ENCODE measurements around the gene THOC5.

The THOC5 gene

DNA sequence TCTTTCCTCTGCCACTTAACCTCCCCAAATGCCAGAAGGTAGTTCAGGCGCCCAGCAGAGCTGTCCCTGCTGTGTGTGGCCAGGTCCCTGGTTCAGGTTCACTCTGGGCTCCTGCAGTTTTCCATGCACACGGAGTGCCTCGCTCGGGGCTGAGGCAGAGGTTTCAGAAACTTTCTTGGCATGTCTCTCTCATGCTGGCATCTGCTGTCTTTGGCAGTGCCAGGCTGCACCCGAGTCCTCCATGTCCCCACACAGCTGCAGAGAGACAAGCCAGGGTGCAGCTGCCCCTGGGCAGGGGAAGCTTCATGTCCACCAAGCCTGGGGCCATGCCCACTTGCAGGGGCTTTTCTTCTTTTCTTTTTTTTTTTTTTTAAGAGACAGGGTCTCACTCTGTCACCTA is 80.6 kb downstream of the THOC5 start:
- TF ChIP-seq, protein P1, sequence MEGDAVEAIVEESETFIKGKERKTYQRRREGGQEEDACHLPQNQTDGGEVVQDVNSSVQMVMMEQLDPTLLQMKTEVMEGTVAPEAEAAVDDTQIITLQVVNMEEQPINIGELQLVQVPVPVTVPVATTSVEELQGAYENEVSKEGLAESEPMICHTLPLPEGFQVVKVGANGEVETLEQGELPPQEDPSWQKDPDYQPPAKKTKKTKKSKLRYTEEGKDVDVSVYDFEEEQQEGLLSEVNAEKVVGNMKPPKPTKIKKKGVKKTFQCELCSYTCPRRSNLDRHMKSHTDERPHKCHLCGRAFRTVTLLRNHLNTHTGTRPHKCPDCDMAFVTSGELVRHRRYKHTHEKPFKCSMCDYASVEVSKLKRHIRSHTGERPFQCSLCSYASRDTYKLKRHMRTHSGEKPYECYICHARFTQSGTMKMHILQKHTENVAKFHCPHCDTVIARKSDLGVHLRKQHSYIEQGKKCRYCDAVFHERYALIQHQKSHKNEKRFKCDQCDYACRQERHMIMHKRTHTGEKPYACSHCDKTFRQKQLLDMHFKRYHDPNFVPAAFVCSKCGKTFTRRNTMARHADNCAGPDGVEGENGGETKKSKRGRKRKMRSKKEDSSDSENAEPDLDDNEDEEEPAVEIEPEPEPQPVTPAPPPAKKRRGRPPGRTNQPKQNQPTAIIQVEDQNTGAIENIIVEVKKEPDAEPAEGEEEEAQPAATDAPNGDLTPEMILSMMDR (IDR thresholded peaks at IDR 0.05) = no peak
- DNase-seq = no peak
- H3K27ac Mint-ChIP-seq = no peak overlapping the region
- H3K27me3 Mint-ChIP-seq (ENCODE audit: low read depth, poor library complexity) = peaks cover 93% of the 10 kb centered on the region
- H3K4me3 Mint-ChIP-seq = no peak overlapping the region
- H3K9me3 Mint-ChIP-seq = no peaks in the 10 kb centered on the region
- H3K4me1 Mint-ChIP-seq = peaks cover 7% of the 10 kb centered on the region
- no peaks in the 10 kb centered on the region for H3K36me3 Mint-ChIP-seq (ENCODE audit: low read depth)

DNA sequence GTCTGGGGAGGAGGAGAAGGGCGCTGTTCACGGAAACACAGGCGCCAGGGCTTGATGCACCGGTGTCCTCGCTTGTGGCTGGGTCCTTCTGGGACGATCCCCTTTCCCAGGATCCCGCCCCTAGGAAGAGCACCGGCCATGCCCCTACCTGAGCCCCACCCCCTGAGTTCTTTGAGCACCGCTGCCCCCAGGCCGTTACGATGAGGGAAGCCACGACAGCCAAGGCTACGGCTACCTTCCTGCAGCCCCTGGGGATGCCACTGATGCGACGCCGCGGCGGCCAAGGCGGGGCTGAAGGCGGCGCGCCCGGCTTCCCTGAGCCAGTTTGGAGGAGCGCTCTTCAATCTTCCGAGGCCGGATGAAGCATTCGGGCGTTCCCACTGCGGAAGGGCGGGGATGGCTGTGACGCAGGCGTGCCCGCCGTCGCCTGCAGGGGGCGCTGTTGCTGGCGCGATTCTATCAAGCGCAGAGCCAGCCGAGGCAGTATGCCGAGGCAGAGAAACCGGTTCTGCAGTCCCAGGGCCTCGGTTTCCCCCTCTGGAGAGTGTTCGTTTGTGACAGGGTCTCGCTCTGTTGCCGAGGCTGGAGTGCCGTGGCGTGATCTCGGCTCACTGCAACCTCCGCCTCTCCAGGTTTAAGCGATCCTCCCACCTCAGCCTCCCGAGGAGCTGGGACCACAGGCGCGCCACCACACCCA is 83.2 kb downstream of the THOC5 start:
- H3K9me3 Mint-ChIP-seq = no peaks in the 10 kb centered on the region
- no peak overlapping the region for H3K27ac Mint-ChIP-seq
- H3K4me3 Mint-ChIP-seq = peak overlapping the region; percentile 77
- peaks cover 6% of the 10 kb centered on the region for H3K4me1 Mint-ChIP-seq
- TF ChIP-seq, protein P1 (IDR thresholded peaks at IDR 0.05) = peak; percentile 98
- H3K36me3 Mint-ChIP-seq (ENCODE audit: low read depth) = no peaks in the 10 kb centered on the region
- H3K27me3 Mint-ChIP-seq (ENCODE audit: low read depth, poor library complexity) = peaks cover 95% of the 10 kb centered on the region
- peak; percentile 92 for DNase-seq

DNA sequence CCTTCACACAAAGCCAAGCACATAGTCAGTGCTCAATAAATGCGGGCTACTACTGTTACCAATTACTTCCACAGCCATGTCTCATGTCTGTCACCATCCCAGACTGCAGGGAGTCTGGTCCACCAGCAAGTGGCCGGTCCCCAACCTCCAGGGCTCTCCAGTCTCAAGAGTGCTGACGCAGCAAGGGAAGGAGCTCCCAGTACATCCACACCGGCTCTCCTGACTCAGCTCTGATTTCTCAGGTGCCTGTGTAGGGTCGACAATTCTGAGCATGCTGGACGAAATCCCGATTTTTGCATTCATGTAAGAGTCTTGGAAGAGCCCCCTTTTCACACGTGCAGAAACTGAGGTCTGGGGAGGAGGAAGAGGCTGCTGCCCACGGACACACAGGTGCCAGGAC is 83.8 kb downstream of the THOC5 start:
- Mint-ChIP-seq H3K4me1 (peaks cover 6% of the 10 kb centered on the region), H3K27me3 (ENCODE audit: low read depth, poor library complexity) (peaks cover 94% of the 10 kb centered on the region), H3K9me3 (no peaks in the 10 kb centered on the region)

DNA sequence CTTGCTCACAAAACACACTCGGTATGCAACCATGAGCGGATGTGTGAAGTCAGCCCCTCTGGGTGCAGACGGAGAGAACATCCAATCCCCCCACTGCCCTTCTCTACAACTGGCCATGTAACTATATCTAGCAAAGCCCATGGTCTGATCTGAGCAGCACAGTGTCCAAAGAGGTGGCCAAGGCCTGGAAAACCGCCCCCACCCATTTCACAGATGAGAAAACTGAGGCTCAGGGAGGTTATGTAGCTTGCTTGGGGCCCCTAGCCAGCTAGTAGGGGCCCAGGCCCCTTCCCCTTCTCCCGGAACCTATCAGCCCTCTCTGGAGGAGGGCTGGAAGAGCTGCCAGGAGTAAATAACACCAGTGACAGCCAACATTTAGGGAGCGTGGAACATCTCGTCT is 89.0 kb downstream of the THOC5 start:
- no peak for DNase-seq
- Mint-ChIP-seq H3K27ac (no peak overlapping the region), H3K4me1 (peaks cover 6% of the 10 kb centered on the region)

More for the DNA sequence above, 83.8 kb downstream of the THOC5 start:
- Mint-ChIP-seq H3K27ac (no peak overlapping the region), H3K4me3 (peak overlapping the region; percentile 77), H3K36me3 (ENCODE audit: low read depth) (no peaks in the 10 kb centered on the region)
- TF ChIP-seq, protein P1 (IDR thresholded peaks at IDR 0.05) = no peak
- DNase-seq = no peak

DNA sequence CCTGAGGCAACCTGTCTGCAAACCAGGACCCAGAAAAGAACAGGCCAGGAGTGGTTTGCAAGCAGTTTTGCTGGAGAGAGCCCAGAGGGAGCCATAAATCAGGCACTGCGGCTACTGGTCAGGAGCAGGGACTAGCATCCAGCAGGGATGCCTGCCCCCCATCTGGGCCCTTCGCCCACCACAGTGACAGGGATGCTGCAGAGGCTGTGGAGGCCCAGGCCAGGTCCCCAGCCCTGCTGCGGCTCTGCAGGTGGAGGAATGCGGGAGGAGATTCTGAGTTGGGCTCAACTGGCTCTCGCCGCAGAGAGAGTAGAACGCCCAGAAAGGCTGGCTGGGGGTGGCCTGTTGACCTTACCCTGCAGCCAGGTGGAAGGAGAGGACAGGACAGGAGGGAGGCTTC is 89.9 kb downstream of the THOC5 start:
- H3K36me3 Mint-ChIP-seq (ENCODE audit: low read depth) = no peaks in the 10 kb centered on the region
- no peak overlapping the region for H3K4me3 Mint-ChIP-seq
- H3K9me3 Mint-ChIP-seq = no peaks in the 10 kb centered on the region
- peaks cover 6% of the 10 kb centered on the region for H3K4me1 Mint-ChIP-seq
- peak; percentile 35 for DNase-seq
- TF ChIP-seq, protein P1 (IDR thresholded peaks at IDR 0.05) = no peak
- no peak overlapping the region for H3K27ac Mint-ChIP-seq
- H3K27me3 Mint-ChIP-seq (ENCODE audit: low read depth, poor library complexity) = peaks cover 37% of the 10 kb centered on the region

More for the DNA sequence above, 89.0 kb downstream of the THOC5 start:
- Mint-ChIP-seq H3K4me3 (no peak overlapping the region), H3K27me3 (ENCODE audit: low read depth, poor library complexity) (peaks cover 47% of the 10 kb centered on the region), H3K9me3 (no peaks in the 10 kb centered on the region), H3K36me3 (ENCODE audit: low read depth) (no peaks in the 10 kb centered on the region)
- TF ChIP-seq, protein P1 (IDR thresholded peaks at IDR 0.05) = no peak

DNA sequence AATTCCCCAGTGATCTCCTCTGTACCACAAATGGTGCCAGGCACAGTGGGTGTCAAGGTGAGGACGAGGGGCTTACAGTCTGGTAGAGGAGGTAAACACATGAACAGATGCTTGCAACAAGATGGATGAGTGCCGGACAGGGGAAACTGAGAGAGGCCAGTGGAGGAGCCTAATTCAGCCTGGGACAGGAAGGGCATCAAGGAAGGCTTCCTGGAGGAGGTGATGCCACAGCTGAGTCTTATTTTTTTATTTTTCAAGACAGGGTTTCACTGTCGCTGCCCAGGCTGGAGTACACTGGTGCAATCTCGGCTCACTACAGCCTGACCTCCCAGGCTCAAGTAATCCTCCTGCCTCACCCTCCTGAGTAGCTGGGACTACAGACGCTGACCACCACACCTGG is 92.3 kb downstream of the THOC5 start:
- no peak for DNase-seq
- Mint-ChIP-seq H3K27me3 (ENCODE audit: low read depth, poor library complexity) (peaks cover 15% of the 10 kb centered on the region), H3K9me3 (no peaks in the 10 kb centered on the region), H3K36me3 (ENCODE audit: low read depth) (no peaks in the 10 kb centered on the region), H3K4me1 (peaks cover 25% of the 10 kb centered on the region), H3K4me3 (no peak overlapping the region), H3K27ac (peak overlapping the region; percentile 92)
- TF ChIP-seq, protein P1 (IDR thresholded peaks at IDR 0.05) = no peak

Data from nephron progenitor cell (in vitro differentiated cells).